ENCODE data around the gene ARF1. TPM values are rescaled to one million over a fixed set of nuclear protein-coding genes. Genes with fewer than 3 reads are reported as not detected.
A peak's percentile ranks its signal among the peaks of the same experiment; 100 is the strongest.

Gene ARF1
- total and polyA plus RNA-seq, 2 of the 13 experiments (the other 11 are each of a cell fraction or from before 2014, with no cell fraction given): 186 to 327 TPM

GRCh38 chr1:228082918-228083870 lies 686 bp downstream of the ARF1 start (continued):
- TF ChIP-seq HNRNPL (IDR thresholded peaks at IDR 0.05; ENCODE audit: low read depth, low read length) (0 out of 2 replicates have a peak, but pooled peaks have one; percentile 43), ZNF33B (CRISPR knock-in tag; IDR thresholded peaks at IDR 0.05) (no peak), ZNF326 (CRISPR knock-in tag; IDR thresholded peaks at IDR 0.05; ENCODE audit: borderline replicate concordance) (0 out of 2 replicates have a peak, but pooled peaks have one; percentile 9), KAT7 (CRISPR knock-in tag; IDR thresholded peaks at IDR 0.05; ENCODE audit: borderline replicate concordance) (no peak; the same call in 1 of the 2 replicates), ETS1 (CRISPR knock-in tag; IDR thresholded peaks at IDR 0.05) (no peak), KLF15 (CRISPR knock-in tag; IDR thresholded peaks at IDR 0.05; ENCODE audit: borderline replicate concordance) (0 out of 2 replicates have a peak, but pooled peaks have one; percentile 45), AKAP8 (CRISPR knock-in tag; IDR thresholded peaks at IDR 0.05) (0 out of 2 replicates have a peak, but pooled peaks have one; percentile 9), GTF2F1 (IDR thresholded peaks at IDR 0.05; ENCODE audit: low read length) (no peak), ZNF446 (CRISPR knock-in tag; IDR thresholded peaks at IDR 0.05) (no peak), ZSCAN31 (CRISPR knock-in tag; IDR thresholded peaks at IDR 0.05; ENCODE audit: low read depth) (peak; percentile 23; the same call in 1 of the 2 replicates), ZNF367 (CRISPR knock-in tag; IDR thresholded peaks at IDR 0.05; ENCODE audit: borderline replicate concordance) (no peak), SNAI1 (CRISPR knock-in tag; IDR thresholded peaks at IDR 0.05; ENCODE audit: borderline replicate concordance) (0 out of 2 replicates have a peak, but pooled peaks have one; percentile 51), ZMYM4 (CRISPR knock-in tag; IDR thresholded peaks at IDR 0.05) (peak; percentile 6; the same call in 1 of the 2 replicates), TARDBP (CRISPR knock-in tag; IDR thresholded peaks at IDR 0.05) (no peak), THAP7 (CRISPR knock-in tag; IDR thresholded peaks at IDR 0.05) (peak; percentile 66; the same call in 1 of the 2 replicates), SRY (CRISPR knock-in tag; IDR thresholded peaks at IDR 0.05) (peak; percentile 30; the same call in 1 of the 2 replicates), PREB (CRISPR knock-in tag; IDR thresholded peaks at IDR 0.05) (no peak), ZNF839 (CRISPR knock-in tag; IDR thresholded peaks at IDR 0.05; ENCODE audit: borderline replicate concordance) (no peak), POGK (CRISPR knock-in tag; conservative IDR thresholded peaks at IDR 0.05) (no peak; the same call in 1 of the 2 replicates)
